Measurements from ENCODE around the gene NRP1. TPM values are rescaled to one million over a fixed set of nuclear protein-coding genes. Genes with fewer than 3 reads are reported as not detected.

NRP1 gene
- total and polyA plus RNA-seq, 10 donors = 4.8 to 202 (median 138) TPM

DNA sequence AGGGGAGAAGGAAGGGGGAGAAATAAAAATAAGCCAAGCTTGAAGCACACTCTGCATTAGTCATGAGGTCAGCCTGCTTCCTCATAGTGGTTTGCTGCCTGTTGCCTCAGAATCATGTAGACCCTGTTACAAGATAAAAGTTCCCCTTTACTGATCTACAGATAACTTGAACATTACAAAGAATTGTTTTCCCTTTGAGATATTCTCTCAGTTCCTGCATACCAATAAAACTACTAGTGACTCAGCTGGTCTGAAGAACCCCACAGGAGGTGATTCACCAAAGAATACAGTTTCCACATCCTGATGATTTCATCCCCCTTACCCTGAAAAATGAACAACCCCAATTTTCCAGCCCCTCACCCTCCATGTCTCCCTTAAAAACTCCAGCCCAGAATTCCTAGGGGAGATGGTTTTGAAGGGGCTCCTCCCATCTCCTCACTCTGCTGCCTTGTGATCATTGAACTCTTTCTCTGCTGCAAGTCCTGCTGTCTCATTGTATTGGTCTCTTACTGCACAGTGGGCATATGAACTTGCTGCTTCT is 31.5 kb upstream of the NRP1 start:
- TF ChIP-seq, protein P1, sequence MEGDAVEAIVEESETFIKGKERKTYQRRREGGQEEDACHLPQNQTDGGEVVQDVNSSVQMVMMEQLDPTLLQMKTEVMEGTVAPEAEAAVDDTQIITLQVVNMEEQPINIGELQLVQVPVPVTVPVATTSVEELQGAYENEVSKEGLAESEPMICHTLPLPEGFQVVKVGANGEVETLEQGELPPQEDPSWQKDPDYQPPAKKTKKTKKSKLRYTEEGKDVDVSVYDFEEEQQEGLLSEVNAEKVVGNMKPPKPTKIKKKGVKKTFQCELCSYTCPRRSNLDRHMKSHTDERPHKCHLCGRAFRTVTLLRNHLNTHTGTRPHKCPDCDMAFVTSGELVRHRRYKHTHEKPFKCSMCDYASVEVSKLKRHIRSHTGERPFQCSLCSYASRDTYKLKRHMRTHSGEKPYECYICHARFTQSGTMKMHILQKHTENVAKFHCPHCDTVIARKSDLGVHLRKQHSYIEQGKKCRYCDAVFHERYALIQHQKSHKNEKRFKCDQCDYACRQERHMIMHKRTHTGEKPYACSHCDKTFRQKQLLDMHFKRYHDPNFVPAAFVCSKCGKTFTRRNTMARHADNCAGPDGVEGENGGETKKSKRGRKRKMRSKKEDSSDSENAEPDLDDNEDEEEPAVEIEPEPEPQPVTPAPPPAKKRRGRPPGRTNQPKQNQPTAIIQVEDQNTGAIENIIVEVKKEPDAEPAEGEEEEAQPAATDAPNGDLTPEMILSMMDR (IDR thresholded peaks at IDR 0.05 in 8 of 11, conservative IDR thresholded peaks at IDR 0.05 in 3 of 11) = no peak
- TF ChIP-seq POLR2A (IDR thresholded peaks at IDR 0.05) = no peak
- no peak for TF ChIP-seq POLR2AphosphoS5 (IDR thresholded peaks at IDR 0.05)
- H3K27ac ChIP-seq = peak overlapping the region in 1 of 8 donors; percentile 21

GRCh38 chr10:33365301-33365700 is 30.8 kb upstream of the NRP1 start:
- H3K4me1 ChIP-seq = no peaks in the 10 kb centered on the region
- intact Hi-C loops (cut with DNase I; ENCODE audit: low total_unique reads) = no loop called here
- no peaks in the 10 kb centered on the region for H3K27me3 ChIP-seq (replicated peaks in 1 of 7)
- H3K4me3 ChIP-seq = no peak overlapping the region
- peak overlapping the region in 2 of 8 donors; percentile 21 to 36 for H3K27ac ChIP-seq
- peaks cover 0 to 25% (median 14%) of the 10 kb centered on the region in 8 donors for H3K9me3 ChIP-seq
- no peak for DNase-seq
- 50 to 92% (median 67%) methylated on average over 1 of the region's 1 CpG for WGBS, 5 donors
- TF ChIP-seq POLR2A (IDR thresholded peaks at IDR 0.05) (no peak), POLR2AphosphoS5 (IDR thresholded peaks at IDR 0.05) (no peak)
- TF ChIP-seq, protein P1 (IDR thresholded peaks at IDR 0.05 in 8 of 11, conservative IDR thresholded peaks at IDR 0.05 in 3 of 11) = no peak
- H3K36me3 ChIP-seq = no peaks in the 10 kb centered on the region

More for the DNA sequence above, 31.5 kb upstream of the NRP1 start:
- peaks cover 0 to 25% (median 14%) of the 10 kb centered on the region in 8 donors for H3K9me3 ChIP-seq
- no peaks in the 10 kb centered on the region for H3K4me1 ChIP-seq
- H3K4me3 ChIP-seq = no peak overlapping the region
- H3K27me3 ChIP-seq (replicated peaks in 1 of 7) = no peaks in the 10 kb centered on the region
- no peak for DNase-seq
- intact Hi-C loops (cut with DNase I; ENCODE audit: low total_unique reads) = no loop called here
- no peaks in the 10 kb centered on the region for H3K36me3 ChIP-seq

- no peak overlapping the region for H3K4me3 ChIP-seq
- no peaks in the 10 kb centered on the region for H3K4me1 ChIP-seq
- TF ChIP-seq POLR2A (IDR thresholded peaks at IDR 0.05) (no peak), POLR2AphosphoS5 (IDR thresholded peaks at IDR 0.05) (no peak)
- TF ChIP-seq, protein P1 (IDR thresholded peaks at IDR 0.05 in 8 of 11, conservative IDR thresholded peaks at IDR 0.05 in 3 of 11) = no peak
- intact Hi-C loops (cut with DNase I; ENCODE audit: low total_unique reads) = no loop called here
- H3K36me3 ChIP-seq = no peaks in the 10 kb centered on the region
- no peaks in the 10 kb centered on the region for H3K27me3 ChIP-seq (replicated peaks in 1 of 7)
- no peak for DNase-seq
- H3K9me3 ChIP-seq = peaks cover 0 to 25% (median 14%) of the 10 kb centered on the region in 8 donors
- no peak overlapping the region for H3K27ac ChIP-seq
These were observed 28.6 kb upstream of the NRP1 start for GRCh38 chr10:33363106-33363505.

GRCh38 chr10:33358016-33358415 is 23.5 kb upstream of the NRP1 start:
- no peak for DNase-seq
- H3K4me3 ChIP-seq = no peak overlapping the region
- H3K4me1 ChIP-seq = no peaks in the 10 kb centered on the region
- H3K27me3 ChIP-seq (replicated peaks in 1 of 7) = no peaks in the 10 kb centered on the region
- TF ChIP-seq, protein P1 (IDR thresholded peaks at IDR 0.05 in 8 of 11, conservative IDR thresholded peaks at IDR 0.05 in 3 of 11) = no peak
- TF ChIP-seq POLR2AphosphoS5 (IDR thresholded peaks at IDR 0.05) (no peak), POLR2A (IDR thresholded peaks at IDR 0.05) (no peak)
- no peaks in the 10 kb centered on the region for H3K36me3 ChIP-seq
- intact Hi-C loops (cut with DNase I; ENCODE audit: low total_unique reads) = no loop called here
- peaks cover 0 to 4% (median 0%) of the 10 kb centered on the region in 8 donors for H3K9me3 ChIP-seq
- WGBS, 5 donors = 56 to 68% (median 65%) methylated on average over 4 of the region's 4 CpGs
- H3K27ac ChIP-seq = no peak overlapping the region

Data from spleen (tissue), 11 donors.